ENCODE measurements around the gene TRIM72.

Gene TRIM72

GRCh38 chr16:31248344-31248743, 34.4 kb downstream of the TRIM72 start:
- H3K36me3 ChIP-seq (ENCODE audit: insufficient read depth, low read length): no peaks in the 10 kb centered on the region
- H3K27ac ChIP-seq (ENCODE audit: low read depth, low read length): no peak overlapping the region
- no peaks in the 10 kb centered on the region for H3K4me1 ChIP-seq (ENCODE audit: insufficient read depth, low read length)
- H3K9me3 ChIP-seq (ENCODE audit: low read length): no peaks in the 10 kb centered on the region
- no peak overlapping the region for H3K9ac ChIP-seq (ENCODE audit: low read length)
- H3K4me3 ChIP-seq (ENCODE audit: low read depth in 1 of 2, low read length in 2 of 2): no peak overlapping the region
- peaks cover 0 to 3% of the 10 kb centered on the region in 2 donors for H3K27me3 ChIP-seq (ENCODE audit: control insufficient read depth in 1 of 2, insufficient read depth in 2 of 2, low read length in 2 of 2)

GRCh38 chr16:31250782-31251384, 37.0 kb downstream of the TRIM72 start:
- Histone ChIP-seq H3K36me3 (ENCODE audit: insufficient read depth, low read length) (no peaks in the 10 kb centered on the region), H3K4me3 (ENCODE audit: low read depth in 1 of 2, low read length in 2 of 2) (no peak overlapping the region), H3K9ac (ENCODE audit: low read length) (no peak overlapping the region), H3K9me3 (ENCODE audit: low read length) (no peaks in the 10 kb centered on the region), H3K27ac (ENCODE audit: low read depth, low read length) (no peak overlapping the region), H3K4me1 (ENCODE audit: insufficient read depth, low read length) (no peaks in the 10 kb centered on the region), H3K27me3 (ENCODE audit: control insufficient read depth in 1 of 2, insufficient read depth in 2 of 2, low read length in 2 of 2) (peaks cover 0 to 6% of the 10 kb centered on the region in 2 donors)

DNA sequence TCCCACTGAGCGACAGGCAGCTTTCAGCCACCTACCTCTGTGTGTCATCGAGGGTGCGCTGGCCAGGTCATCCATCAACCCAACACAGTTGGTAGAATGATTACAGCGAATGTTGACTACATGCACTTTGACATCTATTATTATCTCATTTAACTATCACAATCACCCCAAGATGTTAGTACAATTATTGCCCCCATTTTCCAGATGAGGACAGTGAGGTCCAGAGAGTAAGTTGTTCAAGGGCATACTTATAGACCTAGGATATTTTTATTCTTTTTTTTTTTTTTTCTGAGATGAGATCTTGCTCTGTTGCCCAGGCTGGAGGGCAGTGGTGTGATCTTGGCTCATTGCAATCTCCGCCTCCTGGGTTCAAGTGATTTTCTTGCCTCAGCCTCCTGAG, 37.5 kb downstream of the TRIM72 start:
- H3K4me3 ChIP-seq (ENCODE audit: low read depth in 1 of 2, low read length in 2 of 2): no peak overlapping the region
- peaks cover 0 to 6% of the 10 kb centered on the region in 2 donors for H3K27me3 ChIP-seq (ENCODE audit: control insufficient read depth in 1 of 2, insufficient read depth in 2 of 2, low read length in 2 of 2)
- no peaks in the 10 kb centered on the region for H3K36me3 ChIP-seq (ENCODE audit: insufficient read depth, low read length)
- H3K4me1 ChIP-seq (ENCODE audit: insufficient read depth, low read length): no peaks in the 10 kb centered on the region
- H3K9ac ChIP-seq (ENCODE audit: low read length): no peak overlapping the region
- H3K9me3 ChIP-seq (ENCODE audit: low read length): no peaks in the 10 kb centered on the region
- no peak overlapping the region for H3K27ac ChIP-seq (ENCODE audit: low read depth, low read length)

DNA sequence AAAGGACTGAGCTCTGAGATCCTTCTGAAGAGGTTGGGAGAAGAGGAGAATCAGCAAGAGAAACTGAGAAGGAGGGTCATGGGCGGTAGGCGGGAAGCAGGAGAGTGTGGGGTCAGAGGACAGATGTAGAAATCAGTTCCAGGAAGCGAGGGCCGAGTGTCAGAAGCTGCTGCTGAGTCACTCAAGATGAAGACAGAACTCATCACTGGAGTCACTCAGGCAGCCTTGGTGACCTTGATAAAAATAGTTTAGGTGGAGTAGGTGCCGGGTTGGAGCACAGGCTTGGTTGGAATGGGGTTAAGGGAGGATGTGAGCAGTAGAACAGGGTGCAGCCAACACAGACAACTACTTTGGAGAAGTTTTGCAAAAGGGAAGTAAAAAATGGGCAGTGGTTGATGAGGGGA, 39.7 kb downstream of the TRIM72 start:
- Histone ChIP-seq H3K4me1 (ENCODE audit: insufficient read depth, low read length) (no peaks in the 10 kb centered on the region), H3K9ac (ENCODE audit: low read length) (no peak overlapping the region), H3K27me3 (ENCODE audit: control insufficient read depth in 1 of 2, insufficient read depth in 2 of 2, low read length in 2 of 2) (peaks cover 0 to 3% of the 10 kb centered on the region in 2 donors), H3K9me3 (ENCODE audit: low read length) (no peaks in the 10 kb centered on the region), H3K36me3 (ENCODE audit: insufficient read depth, low read length) (no peaks in the 10 kb centered on the region), H3K27ac (ENCODE audit: low read depth, low read length) (no peak overlapping the region), H3K4me3 (ENCODE audit: low read depth in 1 of 2, low read length in 2 of 2) (no peak overlapping the region)

GRCh38 chr16:31256466-31256865, 42.5 kb downstream of the TRIM72 start:
- Histone ChIP-seq H3K4me3 (ENCODE audit: low read depth in 1 of 2, low read length in 2 of 2) (no peak overlapping the region), H3K9ac (ENCODE audit: low read length) (no peak overlapping the region), H3K27me3 (ENCODE audit: control insufficient read depth in 1 of 2, insufficient read depth in 2 of 2, low read length in 2 of 2) (peaks cover 0 to 3% of the 10 kb centered on the region in 2 donors), H3K36me3 (ENCODE audit: insufficient read depth, low read length) (no peaks in the 10 kb centered on the region), H3K4me1 (ENCODE audit: insufficient read depth, low read length) (no peaks in the 10 kb centered on the region), H3K9me3 (ENCODE audit: low read length) (no peaks in the 10 kb centered on the region), H3K27ac (ENCODE audit: low read depth, low read length) (no peak overlapping the region)

DNA sequence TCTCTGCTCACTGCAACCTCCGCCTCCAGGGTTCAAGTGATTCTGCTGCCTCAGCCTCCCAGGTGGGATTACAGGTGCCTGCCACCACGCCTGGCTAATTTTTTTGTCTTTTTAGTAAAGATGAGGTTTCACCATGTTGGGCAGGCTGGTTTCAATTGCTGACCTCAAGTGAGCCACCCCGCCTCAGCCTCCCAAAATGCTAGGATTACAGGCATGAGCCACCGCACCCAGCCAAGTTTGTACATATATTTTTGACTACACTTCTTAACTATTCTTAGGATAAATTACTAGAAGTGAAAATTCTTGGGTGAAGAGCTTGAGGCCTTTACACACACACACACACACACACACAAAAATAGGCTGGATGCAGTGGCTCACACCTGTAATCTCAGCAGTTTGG, 44.4 kb downstream of the TRIM72 start:
- Histone ChIP-seq H3K4me3 (ENCODE audit: low read depth in 1 of 2, low read length in 2 of 2) (no peak overlapping the region), H3K9ac (ENCODE audit: low read length) (no peak overlapping the region), H3K9me3 (ENCODE audit: low read length) (no peaks in the 10 kb centered on the region), H3K27ac (ENCODE audit: low read depth, low read length) (no peak overlapping the region), H3K36me3 (ENCODE audit: insufficient read depth, low read length) (no peaks in the 10 kb centered on the region), H3K27me3 (ENCODE audit: control insufficient read depth in 1 of 2, insufficient read depth in 2 of 2, low read length in 2 of 2) (peaks cover 0 to 3% of the 10 kb centered on the region in 2 donors), H3K4me1 (ENCODE audit: insufficient read depth, low read length) (no peaks in the 10 kb centered on the region)

DNA sequence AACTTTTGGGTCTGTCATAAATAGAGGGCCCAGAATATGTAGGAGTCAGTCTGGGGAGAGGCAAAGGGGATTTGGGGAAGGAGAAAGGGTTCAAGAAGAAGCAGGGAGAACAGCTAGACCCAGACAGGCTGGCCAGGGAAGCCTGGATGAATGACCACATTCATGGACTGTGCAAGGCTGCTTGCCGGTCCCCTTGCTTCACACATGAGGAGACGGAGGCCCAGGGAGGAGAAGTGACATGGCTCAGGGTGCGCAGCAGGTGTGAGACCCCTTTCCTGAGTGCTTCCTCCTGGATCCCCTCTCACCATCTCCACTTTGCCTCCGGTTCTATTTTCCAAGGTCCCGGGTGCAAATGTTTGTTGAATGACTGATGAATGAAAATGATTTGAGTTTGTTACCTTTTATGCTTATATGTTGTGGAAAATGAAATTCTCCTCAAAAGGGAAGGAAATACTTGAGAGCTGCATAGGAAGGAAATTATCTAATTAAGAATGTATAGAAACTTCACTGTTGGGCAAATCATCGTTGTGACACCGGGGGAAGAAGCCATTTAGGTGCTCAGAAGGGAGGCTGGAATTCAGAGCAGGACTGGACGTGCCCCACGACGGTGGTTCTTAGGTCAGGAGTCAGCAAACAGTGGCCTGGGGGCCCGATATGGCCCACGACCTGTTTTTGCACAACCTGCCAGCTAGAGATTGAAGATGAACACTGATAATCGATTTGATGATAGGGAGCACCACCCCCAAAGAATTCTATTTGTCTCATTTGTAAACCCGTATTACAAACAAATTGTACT, 46.4 kb downstream of the TRIM72 start:
- Histone ChIP-seq H3K9me3 (ENCODE audit: low read length) (no peaks in the 10 kb centered on the region), H3K9ac (ENCODE audit: low read length) (no peak overlapping the region), H3K27me3 (ENCODE audit: control insufficient read depth in 1 of 2, insufficient read depth in 2 of 2, low read length in 2 of 2) (peaks cover 0 to 3% of the 10 kb centered on the region in 2 donors), H3K4me3 (ENCODE audit: low read depth in 1 of 2, low read length in 2 of 2) (no peak overlapping the region), H3K27ac (ENCODE audit: low read depth, low read length) (no peak overlapping the region), H3K36me3 (ENCODE audit: insufficient read depth, low read length) (no peaks in the 10 kb centered on the region), H3K4me1 (ENCODE audit: insufficient read depth, low read length) (no peaks in the 10 kb centered on the region)

DNA sequence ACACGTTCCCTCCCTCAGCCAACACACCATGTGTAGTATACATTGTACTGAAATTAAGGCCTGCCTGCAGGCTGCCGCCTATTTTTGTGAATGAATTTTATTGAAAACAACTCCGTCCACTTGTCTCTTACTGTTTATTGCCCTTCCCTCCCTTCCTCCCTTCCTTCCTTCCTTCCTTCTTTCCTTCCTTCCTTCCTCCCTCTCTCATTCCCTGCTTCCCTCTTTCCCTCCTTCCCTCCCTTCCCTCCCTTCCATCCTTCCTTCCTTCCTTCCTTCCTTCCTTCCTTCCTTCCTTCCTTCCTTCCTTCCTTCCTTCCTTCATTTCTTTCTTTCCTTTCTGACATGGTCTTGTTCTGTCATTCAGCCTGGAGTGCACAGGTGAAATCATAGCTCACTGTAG, 48.2 kb downstream of the TRIM72 start:
- Histone ChIP-seq H3K27me3 (ENCODE audit: control insufficient read depth in 1 of 2, insufficient read depth in 2 of 2, low read length in 2 of 2) (peaks cover 0 to 5% of the 10 kb centered on the region in 2 donors), H3K4me3 (ENCODE audit: low read depth in 1 of 2, low read length in 2 of 2) (no peak overlapping the region), H3K27ac (ENCODE audit: low read depth, low read length) (no peak overlapping the region), H3K9ac (ENCODE audit: low read length) (no peak overlapping the region), H3K4me1 (ENCODE audit: insufficient read depth, low read length) (no peaks in the 10 kb centered on the region), H3K9me3 (ENCODE audit: low read length) (no peaks in the 10 kb centered on the region), H3K36me3 (ENCODE audit: insufficient read depth, low read length) (no peaks in the 10 kb centered on the region)

DNA sequence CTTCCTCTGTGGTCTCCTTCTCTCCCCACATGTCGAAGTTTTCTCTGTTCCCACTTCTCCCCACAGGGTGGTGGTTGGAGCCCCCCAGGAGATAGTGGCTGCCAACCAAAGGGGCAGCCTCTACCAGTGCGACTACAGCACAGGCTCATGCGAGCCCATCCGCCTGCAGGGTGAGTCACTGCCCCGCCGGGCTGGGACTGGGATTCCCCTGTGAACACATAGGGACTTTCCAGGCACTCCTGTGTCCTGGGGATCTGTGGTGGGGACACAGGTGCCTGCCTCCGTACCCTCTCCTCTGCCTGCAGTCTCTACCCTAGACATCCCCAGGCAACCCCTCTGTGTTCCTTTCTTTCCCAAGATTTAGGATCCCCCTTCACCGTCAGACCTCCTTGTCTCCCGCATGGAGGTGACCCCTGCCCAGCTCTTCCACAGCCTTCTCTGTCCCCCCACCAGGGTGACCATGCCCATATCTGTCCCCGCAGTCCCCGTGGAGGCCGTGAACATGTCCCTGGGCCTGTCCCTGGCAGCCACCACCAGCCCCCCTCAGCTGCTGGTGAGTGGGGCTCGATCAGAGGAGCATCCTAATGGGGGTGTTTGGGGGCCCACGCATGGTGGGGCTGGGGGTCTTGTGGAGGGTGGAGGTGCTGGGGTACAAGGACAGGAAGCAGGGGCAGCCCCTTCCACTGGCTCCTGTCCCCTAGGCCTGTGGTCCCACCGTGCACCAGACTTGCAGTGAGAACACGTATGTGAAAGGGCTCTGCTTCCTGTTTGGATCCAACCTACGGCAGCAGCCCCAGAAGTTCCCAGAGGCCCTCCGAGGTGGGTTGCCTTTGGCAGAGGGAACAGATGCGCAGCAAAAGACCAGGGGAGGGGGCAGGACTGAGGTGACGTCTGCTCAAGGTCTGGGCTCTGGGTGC, 51.7 kb downstream of the TRIM72 start:
- H3K9me3 ChIP-seq (ENCODE audit: low read length): no peaks in the 10 kb centered on the region
- no peaks in the 10 kb centered on the region for H3K36me3 ChIP-seq (ENCODE audit: insufficient read depth, low read length)
- no peak overlapping the region for H3K4me3 ChIP-seq (ENCODE audit: low read depth in 1 of 2, low read length in 2 of 2)
- no peaks in the 10 kb centered on the region for H3K4me1 ChIP-seq (ENCODE audit: insufficient read depth, low read length)
- H3K9ac ChIP-seq (ENCODE audit: low read length): no peak overlapping the region
- H3K27ac ChIP-seq (ENCODE audit: low read depth, low read length): no peak overlapping the region
- peaks cover 0 to 5% of the 10 kb centered on the region in 2 donors for H3K27me3 ChIP-seq (ENCODE audit: control insufficient read depth in 1 of 2, insufficient read depth in 2 of 2, low read length in 2 of 2)

GRCh38 chr16:31267332-31268032, 53.6 kb downstream of the TRIM72 start:
- H3K36me3 ChIP-seq (ENCODE audit: insufficient read depth, low read length): no peaks in the 10 kb centered on the region
- H3K4me3 ChIP-seq (ENCODE audit: low read depth in 1 of 2, low read length in 2 of 2): no peak overlapping the region
- no peaks in the 10 kb centered on the region for H3K4me1 ChIP-seq (ENCODE audit: insufficient read depth, low read length)
- no peak overlapping the region for H3K27ac ChIP-seq (ENCODE audit: low read depth, low read length)
- H3K9me3 ChIP-seq (ENCODE audit: low read length): no peaks in the 10 kb centered on the region
- H3K27me3 ChIP-seq (ENCODE audit: control insufficient read depth in 1 of 2, insufficient read depth in 2 of 2, low read length in 2 of 2): peaks cover 0 to 5% of the 10 kb centered on the region in 2 donors
- no peak overlapping the region for H3K9ac ChIP-seq (ENCODE audit: low read length)

DNA sequence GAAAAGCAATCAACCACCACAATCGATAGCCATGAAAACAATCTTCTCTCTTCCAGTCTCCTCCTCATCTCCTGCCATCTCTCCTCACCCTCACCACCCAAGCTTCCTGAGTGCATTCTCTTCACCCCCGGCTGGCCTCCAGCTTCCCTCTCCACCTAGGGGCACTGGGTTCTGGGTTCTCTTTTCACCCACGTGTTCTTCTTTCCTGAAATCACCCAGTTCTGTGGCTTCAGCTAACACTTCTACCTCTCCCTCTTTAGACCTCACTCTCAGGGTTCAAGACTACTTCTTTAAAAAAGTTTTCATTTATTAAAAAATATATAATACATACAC, 54.1 kb downstream of the TRIM72 start:
- H3K27me3 ChIP-seq (ENCODE audit: control insufficient read depth in 1 of 2, insufficient read depth in 2 of 2, low read length in 2 of 2): peaks cover 0 to 5% of the 10 kb centered on the region in 2 donors

More for the DNA sequence above, 54.1 kb downstream of the TRIM72 start:
- Histone ChIP-seq H3K4me3 (ENCODE audit: low read depth in 1 of 2, low read length in 2 of 2) (no peak overlapping the region), H3K9ac (ENCODE audit: low read length) (no peak overlapping the region), H3K27ac (ENCODE audit: low read depth, low read length) (no peak overlapping the region), H3K4me1 (ENCODE audit: insufficient read depth, low read length) (no peaks in the 10 kb centered on the region), H3K36me3 (ENCODE audit: insufficient read depth, low read length) (no peaks in the 10 kb centered on the region), H3K9me3 (ENCODE audit: low read length) (no peaks in the 10 kb centered on the region)

Data from muscle layer of colon (tissue), 2 donors.